H1 (cell line): ENCODE data around the gene PGAM2. TPM values are rescaled to one million over a fixed set of nuclear protein-coding genes. Genes with fewer than 3 reads are reported as not detected.
A peak's percentile ranks its signal among the peaks of the same experiment; 100 is the strongest.

ENCODE experiments used
- ASH2L ChIP-seq: fragments of 200-600, 300-600 bp; sonication (generic); IDR thresholded peaks from one replicate; pipeline ENCODE4 v1.7.1; 2017; ENCODE audit warnings: low read length
- BACH1 ChIP-seq: IDR thresholded peaks from 2 replicates; pipeline ENCODE4 v1.6.1; 2012; ENCODE audit warnings: low read length, improper control_type of control experiment
- BCL11A ChIP-seq, 2 experiments: IDR thresholded peaks; one replicate each; pipeline ENCODE4 v1.6.1; 2011; ENCODE audit warnings: low read depth in 2 of 2, low read length in 2 of 2, mild to moderate bottlenecking in 2 of 2
- CHD2 ChIP-seq: IDR thresholded peaks from 2 replicates; pipeline ENCODE4 v1.6.1; 2012; ENCODE audit warnings: low read length, improper control_type of control experiment
- CTBP2 ChIP-seq: IDR thresholded peaks from 2 replicates; pipeline ENCODE4 v1.7.0; 2011; ENCODE audit warnings: borderline replicate concordance, mild to moderate bottlenecking, moderate library complexity, mixed read lengths, low read length; ENCODE audit not compliant: insufficient read depth, insufficient read length
- EP300 ChIP-seq, 2 experiments: IDR thresholded peaks; 1 replicate in 1 of 2; 2 replicates in 1 of 2; pipeline ENCODE4 v1.6.1; 2011 to 2012; ENCODE audit warnings: low read depth in 2 of 2, low read length in 2 of 2, mild to moderate bottlenecking in 2 of 2, borderline replicate concordance in 1 of 2, inconsistent platforms in 1 of 2, moderate library complexity in 1 of 2
- GTF2F1 ChIP-seq: IDR thresholded peaks from 2 replicates; pipeline ENCODE4 v1.6.1; 2012; ENCODE audit warnings: low read depth, low read length, improper control_type of control experiment, borderline replicate concordance
- KDM1A ChIP-seq: fragments of 200-600, 300-600 bp; sonication (generic); IDR thresholded peaks from 2 replicates; pipeline ENCODE4 v1.7.1; 2016; ENCODE audit warnings: mild to moderate bottlenecking, low read length, borderline replicate concordance
- NANOG ChIP-seq: IDR thresholded peaks from 2 replicates; pipeline ENCODE4 v1.6.1; 2011; ENCODE audit warnings: low read length, low read depth, mild to moderate bottlenecking, inconsistent platforms; ENCODE audit not compliant: insufficient read depth, poor library complexity, severe bottlenecking
- NRF1 ChIP-seq: IDR thresholded peaks from 2 replicates; pipeline ENCODE4 v1.6.1; 2011; ENCODE audit warnings: mild to moderate bottlenecking, low read depth, low read length, improper control_type of control experiment
- POLR2AphosphoS5 ChIP-seq: IDR thresholded peaks from 2 replicates; pipeline ENCODE4 v1.6.1; 2011; ENCODE audit warnings: low read depth, low read length
- POU5F1 ChIP-seq: IDR thresholded peaks from 2 replicates; pipeline ENCODE4 v1.6.1; 2011; ENCODE audit warnings: low read depth, mild to moderate bottlenecking, low read length, moderate library complexity
- RXRA ChIP-seq: IDR thresholded peaks from 2 replicates; pipeline ENCODE4 v1.6.1; 2011; ENCODE audit warnings: low read depth, mild to moderate bottlenecking, low read length, moderate library complexity; ENCODE audit not compliant: insufficient read depth
- SP1 ChIP-seq: IDR thresholded peaks from 2 replicates; pipeline ENCODE4 v1.6.1; 2011; ENCODE audit warnings: low read depth, low read length
- SP4 ChIP-seq: IDR thresholded peaks from 2 replicates; pipeline ENCODE4 v1.6.1; 2012; ENCODE audit warnings: low read length, inconsistent platforms
- TAF1 ChIP-seq: IDR thresholded peaks from 2 replicates; pipeline ENCODE4 v1.6.1; 2011; ENCODE audit warnings: mild to moderate bottlenecking, low read depth, low read length
- TEAD4 ChIP-seq: IDR thresholded peaks from 2 replicates; pipeline ENCODE4 v1.6.1; 2012; ENCODE audit warnings: low read depth, low read length, inconsistent platforms, mixed read lengths
- polyA plus RNA-seq, 7 experiments: library from polyadenylated mRNA; depleted of rRNA in 3 of 7; stranded (reverse) in 5 of 7; unstranded in 2 of 7; fragments of >200 nt in 5 of 7; fragments of 200-250 nt in 2 of 7; gene quantifications; 1 replicate in 5 of 7; 2 replicates in 1 of 7; 4 replicates in 1 of 7; pipeline versions ENCODE4 v1.2.1 to v1.2.3, GENCODE V29; 2011 to 2013; ENCODE audit warnings: missing spikeins in 2 of 7, mixed read lengths in 2 of 7
- total RNA-seq: library from RNA; stranded (reverse); fragmentation: NEBNext Ultra II Directional; extraction: Animal tissue kit (Norgen Biotek cat#: 25700); gene quantifications from 2 replicates; pipeline ENCODE4 v1.2.1, GENCODE V29; 2021
- TF ChIP-seq, protein P1 (sequence below): IDR thresholded peaks from 2 replicates; pipeline ENCODE4 v1.6.1; 2011; ENCODE audit warnings: low read depth, mild to moderate bottlenecking, low read length; ENCODE audit not compliant: insufficient read depth
- TF ChIP-seq, protein P2 (sequence below), 3 experiments: IDR thresholded peaks; 1 replicate in 2 of 3; 2 replicates in 1 of 3; pipeline versions ENCODE4 v1.5.1 to v1.6.1; 2011; ENCODE audit warnings: low read length in 3 of 3, mild to moderate bottlenecking in 3 of 3, inconsistent platforms in 2 of 3, low read depth in 1 of 3, moderate library complexity in 1 of 3; ENCODE audit not compliant: insufficient read depth in 1 of 3; ENCODE audit errors: control extremely low read depth in 1 of 3
- TF ChIP-seq, protein P3 (sequence below): IDR thresholded peaks from 2 replicates; pipeline ENCODE4 v1.6.1; 2012; ENCODE audit warnings: inconsistent platforms

The PGAM2 gene
- total and polyA plus RNA-seq, 2 of the 8 experiments (the other 6 are each of a cell fraction or from before 2014, with no cell fraction given): 2.1 to 2.9 TPM

DNA sequence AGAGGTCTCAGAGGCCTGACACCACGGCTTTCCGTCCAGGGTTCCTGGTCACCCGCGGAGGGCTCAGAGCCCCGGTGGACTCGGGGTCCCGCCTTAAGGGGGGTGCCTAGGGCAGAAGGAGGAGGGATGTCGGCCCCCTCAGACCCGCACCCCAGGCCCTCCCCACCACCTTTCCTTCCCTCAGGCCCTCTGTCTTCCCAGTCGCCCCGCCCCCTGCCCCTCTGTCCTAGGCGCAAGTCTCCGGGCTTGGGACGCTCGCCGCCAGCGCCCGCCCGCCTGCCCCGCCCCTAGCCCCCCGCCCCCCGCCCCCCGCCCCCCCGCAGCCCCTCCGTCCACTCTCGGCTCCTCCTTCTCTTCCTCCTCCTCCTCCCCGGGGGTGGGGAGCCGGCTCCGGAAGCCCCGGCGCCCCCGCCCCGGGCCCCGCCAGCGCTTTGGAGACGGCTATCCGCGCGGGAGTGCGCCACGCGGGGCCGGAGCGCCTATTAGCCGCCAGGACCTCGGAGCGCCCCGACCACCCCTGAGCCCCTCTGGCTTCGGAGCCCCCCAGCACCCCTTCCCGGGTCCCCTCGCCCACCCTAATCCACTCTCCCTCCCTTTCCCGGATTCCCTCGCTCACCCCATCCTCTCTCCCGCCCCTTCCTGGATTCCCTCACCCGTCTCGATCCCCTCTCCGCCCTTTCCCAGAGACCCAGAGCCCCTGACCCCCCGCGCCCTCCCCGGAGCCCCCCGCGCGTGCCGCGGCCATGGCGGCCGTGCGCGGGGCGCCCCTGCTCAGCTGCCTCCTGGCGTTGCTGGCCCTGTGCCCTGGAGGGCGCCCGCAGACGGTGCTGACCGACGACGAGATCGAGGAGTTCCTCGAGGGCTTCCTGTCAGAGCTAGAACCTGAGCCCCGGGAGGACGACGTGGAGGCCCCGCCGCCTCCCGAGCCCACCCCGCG, 38.8 kb upstream of the PGAM2 start, which contains the start of gene AEBP1 (continued):
- TF ChIP-seq NANOG (no peak), BACH1 (no peak), NRF1 (no peak), SP1 (no peak), ASH2L (peak; percentile 85), KDM1A (no peak), POU5F1 (no peak), TEAD4 (no peak), SP4 (no peak), CTBP2 (no peak), TAF1 (no peak), EP300 (IDR thresholded peaks at IDR 0.05; ENCODE audit: borderline replicate concordance in 1 of 2, low read depth in 2 of 2, low read length in 2 of 2) (no peak), POLR2AphosphoS5 (no peak), BCL11A (IDR thresholded peaks at IDR 0.05; ENCODE audit: low read depth in 2 of 2, low read length in 2 of 2) (no peak), CHD2 (no peak), RXRA (no peak), GTF2F1 (no peak)
- TF ChIP-seq, protein P1, sequence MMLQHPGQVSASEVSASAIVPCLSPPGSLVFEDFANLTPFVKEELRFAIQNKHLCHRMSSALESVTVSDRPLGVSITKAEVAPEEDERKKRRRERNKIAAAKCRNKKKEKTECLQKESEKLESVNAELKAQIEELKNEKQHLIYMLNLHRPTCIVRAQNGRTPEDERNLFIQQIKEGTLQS: no peak
- TF ChIP-seq, protein P2, sequence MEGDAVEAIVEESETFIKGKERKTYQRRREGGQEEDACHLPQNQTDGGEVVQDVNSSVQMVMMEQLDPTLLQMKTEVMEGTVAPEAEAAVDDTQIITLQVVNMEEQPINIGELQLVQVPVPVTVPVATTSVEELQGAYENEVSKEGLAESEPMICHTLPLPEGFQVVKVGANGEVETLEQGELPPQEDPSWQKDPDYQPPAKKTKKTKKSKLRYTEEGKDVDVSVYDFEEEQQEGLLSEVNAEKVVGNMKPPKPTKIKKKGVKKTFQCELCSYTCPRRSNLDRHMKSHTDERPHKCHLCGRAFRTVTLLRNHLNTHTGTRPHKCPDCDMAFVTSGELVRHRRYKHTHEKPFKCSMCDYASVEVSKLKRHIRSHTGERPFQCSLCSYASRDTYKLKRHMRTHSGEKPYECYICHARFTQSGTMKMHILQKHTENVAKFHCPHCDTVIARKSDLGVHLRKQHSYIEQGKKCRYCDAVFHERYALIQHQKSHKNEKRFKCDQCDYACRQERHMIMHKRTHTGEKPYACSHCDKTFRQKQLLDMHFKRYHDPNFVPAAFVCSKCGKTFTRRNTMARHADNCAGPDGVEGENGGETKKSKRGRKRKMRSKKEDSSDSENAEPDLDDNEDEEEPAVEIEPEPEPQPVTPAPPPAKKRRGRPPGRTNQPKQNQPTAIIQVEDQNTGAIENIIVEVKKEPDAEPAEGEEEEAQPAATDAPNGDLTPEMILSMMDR (IDR thresholded peaks at IDR 0.05; ENCODE audit: control extremely low read depth in 1 of 3, insufficient read depth in 1 of 3, low read depth in 1 of 3, low read length in 3 of 3): peak in 2 of 3 experiments; percentile 13 to 19; a peak in 2 of 4 replicates
- TF ChIP-seq, protein P3, sequence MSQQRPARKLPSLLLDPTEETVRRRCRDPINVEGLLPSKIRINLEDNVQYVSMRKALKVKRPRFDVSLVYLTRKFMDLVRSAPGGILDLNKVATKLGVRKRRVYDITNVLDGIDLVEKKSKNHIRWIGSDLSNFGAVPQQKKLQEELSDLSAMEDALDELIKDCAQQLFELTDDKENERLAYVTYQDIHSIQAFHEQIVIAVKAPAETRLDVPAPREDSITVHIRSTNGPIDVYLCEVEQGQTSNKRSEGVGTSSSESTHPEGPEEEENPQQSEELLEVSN: 0 out of 2 replicates have a peak, but pooled peaks have one; percentile 8
